HEK293T (cell line): ENCODE measurements around the gene LTA4H.

Experiments
- CTCF ChIA-PET: fragments of 350-600 bp; formaldehyde crosslinking; extraction: SDS; loops from one replicate; lab custom pipeline; 2021; ENCODE audit warnings: antibody characterized with exemption, inconsistent platforms; lab: Yijun Ruan, JAX
- POLR2A ChIA-PET: fragments of 350-600 bp; formaldehyde crosslinking; extraction: SDS; loops from one replicate; lab custom pipeline; 2020; ENCODE audit warnings: antibody characterized with exemption, inconsistent platforms; lab: Yijun Ruan, JAX
- DNase-seq: peaks from one replicate; pipeline ENCODE4 v3.0.0; 2012; ENCODE audit warnings: mixed read lengths; ENCODE audit errors: extremely low spot score
- ARNT ChIP-seq: fragments of 450-650 bp; IDR thresholded peaks from 2 replicates; pipeline ENCODE4 v1.6.1; 2017; ENCODE audit warnings: mild to moderate bottlenecking
- BHLHE40 ChIP-seq: fragments of 450-650 bp; IDR thresholded peaks from 2 replicates; pipeline ENCODE4 v1.6.1; 2016; ENCODE audit warnings: mild to moderate bottlenecking, moderate library complexity, borderline replicate concordance
- CTBP1 ChIP-seq: fragments of 450-650 bp; IDR thresholded peaks from 2 replicates; pipeline ENCODE4 v1.6.1; 2016; ENCODE audit warnings: borderline replicate concordance
- ELF4 ChIP-seq: fragments of 450-650 bp; IDR thresholded peaks from 2 replicates; pipeline ENCODE4 v1.6.1; 2017; ENCODE audit warnings: antibody characterized with exemption
- FOXA1 ChIP-seq: fragments of 450-650 bp; IDR thresholded peaks from 2 replicates; pipeline ENCODE4 v1.6.1; 2016; ENCODE audit warnings: mild to moderate bottlenecking
- FOXK2 ChIP-seq: fragments of 450-650 bp; IDR thresholded peaks from 2 replicates; pipeline ENCODE4 v1.6.1; 2016; ENCODE audit warnings: mild to moderate bottlenecking
- FOXM1 ChIP-seq: fragments of 450-650 bp; IDR thresholded peaks from 2 replicates; pipeline ENCODE4 v1.6.1; 2017; ENCODE audit warnings: mild to moderate bottlenecking, borderline replicate concordance
- HDGF ChIP-seq: fragments of 450-650 bp; IDR thresholded peaks from 2 replicates; pipeline ENCODE4 v1.6.1; 2017; ENCODE audit warnings: antibody characterized with exemption, borderline replicate concordance
- L3MBTL2 ChIP-seq: fragments of 450-650 bp; conservative IDR thresholded peaks from 2 replicates; pipeline ENCODE4 v1.6.1; 2016; ENCODE audit warnings: mild to moderate bottlenecking
- LEF1 ChIP-seq: fragments of 450-650 bp; IDR thresholded peaks from 2 replicates; pipeline ENCODE4 v1.6.1; 2017; ENCODE audit warnings: mild to moderate bottlenecking, borderline replicate concordance
- NFRKB ChIP-seq: fragments of 450-650 bp; IDR thresholded peaks from 2 replicates; pipeline ENCODE4 v1.6.1; 2016; ENCODE audit warnings: mild to moderate bottlenecking, moderate library complexity
- PKNOX1 ChIP-seq: fragments of 450-650 bp; IDR thresholded peaks from 2 replicates; pipeline ENCODE4 v1.6.1; 2016
- SP1 ChIP-seq: fragments of 450-650 bp; IDR thresholded peaks from 2 replicates; pipeline ENCODE4 v1.6.1; 2017
- SUZ12 ChIP-seq: fragments of 450-650 bp; IDR thresholded peaks from 2 replicates; pipeline ENCODE4 v1.6.1; 2016; ENCODE audit warnings: mild to moderate bottlenecking
- TARDBP ChIP-seq: fragments of 450-650 bp; IDR thresholded peaks from 2 replicates; pipeline ENCODE4 v1.6.1; 2016
- ZNF384 ChIP-seq: fragments of 450-650 bp; IDR thresholded peaks from 2 replicates; pipeline ENCODE4 v1.6.1; 2016

The LTA4H gene

GRCh38 chr12:96045566-96045965, 10.2 kb upstream of the LTA4H start:
- DNase-seq = no peak
- TF ChIP-seq LEF1 = no peak
- ChIA-PET CTCF (no interaction called here), POLR2A (no interaction called here)

- TF ChIP-seq LEF1 (no peak), NFRKB (no peak), ELF4 (no peak), TARDBP (no peak), BHLHE40 (no peak), FOXA1 (no peak), SUZ12 (no peak), ZNF384 (no peak), FOXK2 (no peak)
- no peak for DNase-seq
- ChIA-PET POLR2A (interaction anchor here (1.2 kb wide), 1 partner anchor 9 kb away, joined by 3 read pairs; no protein-coding TSS in a partner anchor), CTCF (no interaction called here)
Observed at GRCh38 chr12:96044943-96045290, 9.5 kb upstream of the LTA4H start.

- ChIA-PET POLR2A (interaction anchor here (1.2 kb wide), 1 partner anchor 8 kb away, joined by 3 read pairs; no protein-coding TSS in a partner anchor), CTCF (no interaction called here)
- no peak for TF ChIP-seq SUZ12
- TF ChIP-seq FOXM1 = no peak
- no peak for TF ChIP-seq SP1
- no peak for TF ChIP-seq CTBP1
- no peak for TF ChIP-seq NFRKB
- TF ChIP-seq ZNF384 = no peak
- TF ChIP-seq L3MBTL2 = no peak
- no peak for TF ChIP-seq PKNOX1
- no peak for DNase-seq
Observed at GRCh38 chr12:96044017-96044942, 8.9 kb upstream of the LTA4H start.

- TF ChIP-seq NFRKB = no peak
- TF ChIP-seq L3MBTL2 = no peak
- no peak for TF ChIP-seq TARDBP
- TF ChIP-seq BHLHE40 = no peak
- TF ChIP-seq ZNF384 = no peak
- TF ChIP-seq FOXM1 = no peak
- no peak for TF ChIP-seq SP1
- no peak for TF ChIP-seq HDGF
- no peak for TF ChIP-seq ARNT
- no peak for TF ChIP-seq SUZ12
- no peak for TF ChIP-seq FOXK2
- ChIA-PET POLR2A (interaction anchor here (0.6 kb wide), 1 partner anchor 99 kb away, joined by 3 read pairs; the partner anchor contains the start of gene CCDC38), CTCF (no interaction called here)
- DNase-seq = no peak
Observed at GRCh38 chr12:96041181-96041580, 5.8 kb upstream of the LTA4H start.

- ChIA-PET CTCF (no interaction called here), POLR2A (interaction anchor here (0.6 kb wide), 1 partner anchor 98 kb away, joined by 3 read pairs; the partner anchor contains the start of gene CCDC38)
- no peak for TF ChIP-seq FOXA1
- TF ChIP-seq CTBP1 = no peak
- no peak for TF ChIP-seq L3MBTL2
- TF ChIP-seq SP1 = no peak
- no peak for TF ChIP-seq LEF1
- no peak for TF ChIP-seq ELF4
- TF ChIP-seq ZNF384 = no peak
- TF ChIP-seq FOXK2 = no peak
- no peak for TF ChIP-seq SUZ12
- no peak for TF ChIP-seq NFRKB
- no peak for DNase-seq
Observed at GRCh38 chr12:96040305-96041133, 5.1 kb upstream of the LTA4H start.

- no peak for TF ChIP-seq NFRKB
- TF ChIP-seq FOXM1 = no peak
- no peak for TF ChIP-seq HDGF
- TF ChIP-seq ELF4 = no peak
- TF ChIP-seq SP1 = no peak
- TF ChIP-seq FOXK2 = no peak
- no peak for TF ChIP-seq TARDBP
- TF ChIP-seq ZNF384 = no peak
- no peak for TF ChIP-seq L3MBTL2
- no peak for TF ChIP-seq PKNOX1
- TF ChIP-seq BHLHE40 = no peak
- no peak for TF ChIP-seq LEF1
- no peak for TF ChIP-seq FOXA1
- TF ChIP-seq CTBP1 = no peak
- TF ChIP-seq ARNT = no peak
- no peak for TF ChIP-seq SUZ12
- CTCF ChIA-PET = no interaction called here
- no peak for DNase-seq
- POLR2A ChIA-PET = no interaction called here
Observed at GRCh38 chr12:96039516-96039915, 4.1 kb upstream of the LTA4H start.
